ENCODE results near the gene NPBWR2. TPM values are rescaled to one million over a fixed set of nuclear protein-coding genes. Genes with fewer than 3 reads are reported as not detected.

The NPBWR2 gene
- total RNA-seq, 1 experiment from 2014 or later: not detected

DNA sequence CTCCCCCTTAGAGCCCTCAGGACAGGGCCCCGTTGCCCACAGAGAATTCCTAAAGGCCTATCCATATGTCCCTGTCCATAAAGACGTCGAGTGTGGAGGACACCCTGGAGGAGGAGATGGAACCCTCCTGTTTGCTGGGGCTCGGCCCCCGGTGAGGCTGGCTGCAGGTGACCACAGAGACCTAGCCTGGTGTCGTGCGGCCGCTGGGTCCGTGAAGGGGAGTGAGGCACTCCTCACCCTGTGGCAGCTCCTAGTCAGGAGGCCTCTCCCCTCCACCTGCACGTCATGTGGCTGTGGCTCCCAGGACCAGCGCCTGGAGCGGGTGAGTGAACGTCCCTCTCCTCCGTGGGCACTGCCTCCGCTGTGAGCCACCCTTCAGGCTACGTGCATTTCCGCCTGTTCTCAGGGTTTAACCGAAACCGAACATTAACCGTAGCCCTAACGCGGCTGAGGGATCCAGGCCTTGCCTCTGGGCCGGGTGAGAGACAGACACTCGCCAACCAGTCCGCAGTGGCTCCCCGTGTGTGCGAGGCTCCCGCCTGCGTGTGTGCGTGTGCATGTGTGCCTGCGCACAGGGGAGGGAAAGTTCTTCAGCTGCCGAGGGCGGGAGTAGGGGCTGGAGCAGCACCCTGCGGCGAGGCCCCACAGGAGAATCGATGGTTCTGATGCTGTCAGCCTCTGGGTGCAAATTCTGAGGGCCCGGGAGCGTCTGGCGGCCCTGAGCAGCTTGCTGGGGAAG lies 50.3 kb downstream of the NPBWR2 start:
- H3K27ac Mint-ChIP-seq: no peak overlapping the region
- ATAC-seq (no peak; the same call in 1 of the 2 replicates), DNase-seq (ENCODE audit: low spot score) (no peak)
- H3K4me1 Mint-ChIP-seq: peaks cover 23% of the 10 kb centered on the region
- CTCF ChIA-PET: interaction anchor here (0.6 to 2.9 kb wide), 33 partner anchors 7 to 561 kb away, joined by 3 to 40 read pairs (median 3); partner anchors contain the start of genes NPBWR2, OPRL1, PRPF6 and RGS19
- POLR2A ChIA-PET: interaction anchor here (0.6 to 1.1 kb wide), 2 partner anchors 57 to 77 kb away, joined by 3 to 4 read pairs; no protein-coding TSS in a partner anchor
- no peak overlapping the region for H3K4me3 Mint-ChIP-seq
- no peaks in the 10 kb centered on the region for H3K9me3 Mint-ChIP-seq
- H3K27me3 Mint-ChIP-seq (ENCODE audit: low read depth): peaks cover 5% of the 10 kb centered on the region
- H3K36me3 Mint-ChIP-seq: no peaks in the 10 kb centered on the region
- TF ChIP-seq, protein P1, sequence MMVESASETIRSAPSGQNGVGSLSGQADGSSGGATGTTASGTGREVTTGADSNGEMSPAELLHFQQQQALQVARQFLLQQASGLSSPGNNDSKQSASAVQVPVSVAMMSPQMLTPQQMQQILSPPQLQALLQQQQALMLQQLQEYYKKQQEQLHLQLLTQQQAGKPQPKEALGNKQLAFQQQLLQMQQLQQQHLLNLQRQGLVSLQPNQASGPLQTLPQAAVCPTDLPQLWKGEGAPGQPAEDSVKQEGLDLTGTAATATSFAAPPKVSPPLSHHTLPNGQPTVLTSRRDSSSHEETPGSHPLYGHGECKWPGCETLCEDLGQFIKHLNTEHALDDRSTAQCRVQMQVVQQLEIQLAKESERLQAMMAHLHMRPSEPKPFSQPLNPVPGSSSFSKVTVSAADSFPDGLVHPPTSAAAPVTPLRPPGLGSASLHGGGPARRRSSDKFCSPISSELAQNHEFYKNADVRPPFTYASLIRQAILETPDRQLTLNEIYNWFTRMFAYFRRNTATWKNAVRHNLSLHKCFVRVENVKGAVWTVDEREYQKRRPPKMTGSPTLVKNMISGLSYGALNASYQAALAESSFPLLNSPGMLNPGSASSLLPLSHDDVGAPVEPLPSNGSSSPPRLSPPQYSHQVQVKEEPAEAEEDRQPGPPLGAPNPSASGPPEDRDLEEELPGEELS (CRISPR knock-in tag; IDR thresholded peaks at IDR 0.05): peak; percentile 41
- TF ChIP-seq ZNF138 (CRISPR knock-in tag; conservative IDR thresholded peaks at IDR 0.05) (0 out of 2 replicates have a peak, but pooled peaks have one; percentile 41), ZNF219 (CRISPR knock-in tag; IDR thresholded peaks at IDR 0.05; ENCODE audit: borderline replicate concordance) (no peak), TEAD4 (CRISPR knock-in tag; IDR thresholded peaks at IDR 0.05) (no peak), ZNF232 (CRISPR knock-in tag; IDR thresholded peaks at IDR 0.05) (no peak), CREB1 (CRISPR knock-in tag; IDR thresholded peaks at IDR 0.05) (no peak), KAT7 (CRISPR knock-in tag; IDR thresholded peaks at IDR 0.05; ENCODE audit: borderline replicate concordance) (no peak), NR2C2 (CRISPR knock-in tag; IDR thresholded peaks at IDR 0.05) (no peak), TEAD1 (CRISPR knock-in tag; IDR thresholded peaks at IDR 0.05) (no peak), HMGA2 (CRISPR knock-in tag; IDR thresholded peaks at IDR 0.05) (no peak), GABPB1 (CRISPR knock-in tag; IDR thresholded peaks at IDR 0.05) (no peak; the same call in 1 of the 2 replicates), ZNF263 (CRISPR knock-in tag; IDR thresholded peaks at IDR 0.05; ENCODE audit: low read depth) (no peak), CBFB (CRISPR knock-in tag; IDR thresholded peaks at IDR 0.05; ENCODE audit: low read depth) (no peak), NR3C1 (CRISPR knock-in tag; conservative IDR thresholded peaks at IDR 0.05; ENCODE audit: low read depth) (0 out of 2 replicates have a peak, but pooled peaks have one; percentile 34), ETV6 (CRISPR knock-in tag; IDR thresholded peaks at IDR 0.05) (no peak), GRHL2 (CRISPR knock-in tag; IDR thresholded peaks at IDR 0.05; ENCODE audit: insufficient replicate concordance, severe bottlenecking) (no peak), SMAD3 (CRISPR knock-in tag; IDR thresholded peaks at IDR 0.05; ENCODE audit: borderline replicate concordance) (no peak), FOXP1 (CRISPR knock-in tag; IDR thresholded peaks at IDR 0.05; ENCODE audit: borderline replicate concordance) (peak; percentile 14; the same call in 1 of the 2 replicates), ZNF671 (CRISPR knock-in tag; IDR thresholded peaks at IDR 0.05) (no peak), ZBTB21 (CRISPR knock-in tag; IDR thresholded peaks at IDR 0.05; ENCODE audit: borderline replicate concordance) (peak; percentile 46; the same call in 1 of the 2 replicates)
- TF ChIP-seq, protein P2, sequence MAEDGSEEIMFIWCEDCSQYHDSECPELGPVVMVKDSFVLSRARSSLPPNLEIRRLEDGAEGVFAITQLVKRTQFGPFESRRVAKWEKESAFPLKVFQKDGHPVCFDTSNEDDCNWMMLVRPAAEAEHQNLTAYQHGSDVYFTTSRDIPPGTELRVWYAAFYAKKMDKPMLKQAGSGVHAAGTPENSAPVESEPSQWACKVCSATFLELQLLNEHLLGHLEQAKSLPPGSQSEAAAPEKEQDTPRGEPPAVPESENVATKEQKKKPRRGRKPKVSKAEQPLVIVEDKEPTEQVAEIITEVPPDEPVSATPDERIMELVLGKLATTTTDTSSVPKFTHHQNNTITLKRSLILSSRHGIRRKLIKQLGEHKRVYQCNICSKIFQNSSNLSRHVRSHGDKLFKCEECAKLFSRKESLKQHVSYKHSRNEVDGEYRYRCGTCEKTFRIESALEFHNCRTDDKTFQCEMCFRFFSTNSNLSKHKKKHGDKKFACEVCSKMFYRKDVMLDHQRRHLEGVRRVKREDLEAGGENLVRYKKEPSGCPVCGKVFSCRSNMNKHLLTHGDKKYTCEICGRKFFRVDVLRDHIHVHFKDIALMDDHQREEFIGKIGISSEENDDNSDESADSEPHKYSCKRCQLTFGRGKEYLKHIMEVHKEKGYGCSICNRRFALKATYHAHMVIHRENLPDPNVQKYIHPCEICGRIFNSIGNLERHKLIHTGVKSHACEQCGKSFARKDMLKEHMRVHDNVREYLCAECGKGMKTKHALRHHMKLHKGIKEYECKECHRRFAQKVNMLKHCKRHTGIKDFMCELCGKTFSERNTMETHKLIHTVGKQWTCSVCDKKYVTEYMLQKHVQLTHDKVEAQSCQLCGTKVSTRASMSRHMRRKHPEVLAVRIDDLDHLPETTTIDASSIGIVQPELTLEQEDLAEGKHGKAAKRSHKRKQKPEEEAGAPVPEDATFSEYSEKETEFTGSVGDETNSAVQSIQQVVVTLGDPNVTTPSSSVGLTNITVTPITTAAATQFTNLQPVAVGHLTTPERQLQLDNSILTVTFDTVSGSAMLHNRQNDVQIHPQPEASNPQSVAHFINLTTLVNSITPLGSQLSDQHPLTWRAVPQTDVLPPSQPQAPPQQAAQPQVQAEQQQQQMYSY (CRISPR knock-in tag; IDR thresholded peaks at IDR 0.05): no peak
- TF ChIP-seq, protein P3, sequence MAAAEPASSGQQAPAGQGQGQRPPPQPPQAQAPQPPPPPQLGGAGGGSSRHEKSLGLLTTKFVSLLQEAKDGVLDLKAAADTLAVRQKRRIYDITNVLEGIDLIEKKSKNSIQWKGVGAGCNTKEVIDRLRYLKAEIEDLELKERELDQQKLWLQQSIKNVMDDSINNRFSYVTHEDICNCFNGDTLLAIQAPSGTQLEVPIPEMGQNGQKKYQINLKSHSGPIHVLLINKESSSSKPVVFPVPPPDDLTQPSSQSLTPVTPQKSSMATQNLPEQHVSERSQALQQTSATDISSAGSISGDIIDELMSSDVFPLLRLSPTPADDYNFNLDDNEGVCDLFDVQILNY (CRISPR knock-in tag; IDR thresholded peaks at IDR 0.05): no peak
- TF ChIP-seq, protein P4, sequence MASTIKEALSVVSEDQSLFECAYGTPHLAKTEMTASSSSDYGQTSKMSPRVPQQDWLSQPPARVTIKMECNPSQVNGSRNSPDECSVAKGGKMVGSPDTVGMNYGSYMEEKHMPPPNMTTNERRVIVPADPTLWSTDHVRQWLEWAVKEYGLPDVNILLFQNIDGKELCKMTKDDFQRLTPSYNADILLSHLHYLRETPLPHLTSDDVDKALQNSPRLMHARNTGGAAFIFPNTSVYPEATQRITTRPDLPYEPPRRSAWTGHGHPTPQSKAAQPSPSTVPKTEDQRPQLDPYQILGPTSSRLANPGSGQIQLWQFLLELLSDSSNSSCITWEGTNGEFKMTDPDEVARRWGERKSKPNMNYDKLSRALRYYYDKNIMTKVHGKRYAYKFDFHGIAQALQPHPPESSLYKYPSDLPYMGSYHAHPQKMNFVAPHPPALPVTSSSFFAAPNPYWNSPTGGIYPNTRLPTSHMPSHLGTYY (CRISPR knock-in tag; IDR thresholded peaks at IDR 0.05): no peak
- TF ChIP-seq, protein P5, sequence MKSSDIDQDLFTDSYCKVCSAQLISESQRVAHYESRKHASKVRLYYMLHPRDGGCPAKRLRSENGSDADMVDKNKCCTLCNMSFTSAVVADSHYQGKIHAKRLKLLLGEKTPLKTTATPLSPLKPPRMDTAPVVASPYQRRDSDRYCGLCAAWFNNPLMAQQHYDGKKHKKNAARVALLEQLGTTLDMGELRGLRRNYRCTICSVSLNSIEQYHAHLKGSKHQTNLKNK (CRISPR knock-in tag; IDR thresholded peaks at IDR 0.05): no peak
- TF ChIP-seq, protein P6, sequence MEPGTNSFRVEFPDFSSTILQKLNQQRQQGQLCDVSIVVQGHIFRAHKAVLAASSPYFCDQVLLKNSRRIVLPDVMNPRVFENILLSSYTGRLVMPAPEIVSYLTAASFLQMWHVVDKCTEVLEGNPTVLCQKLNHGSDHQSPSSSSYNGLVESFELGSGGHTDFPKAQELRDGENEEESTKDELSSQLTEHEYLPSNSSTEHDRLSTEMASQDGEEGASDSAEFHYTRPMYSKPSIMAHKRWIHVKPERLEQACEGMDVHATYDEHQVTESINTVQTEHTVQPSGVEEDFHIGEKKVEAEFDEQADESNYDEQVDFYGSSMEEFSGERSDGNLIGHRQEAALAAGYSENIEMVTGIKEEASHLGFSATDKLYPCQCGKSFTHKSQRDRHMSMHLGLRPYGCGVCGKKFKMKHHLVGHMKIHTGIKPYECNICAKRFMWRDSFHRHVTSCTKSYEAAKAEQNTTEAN (CRISPR knock-in tag; IDR thresholded peaks at IDR 0.05): no peak

All from WTC11 (cell line).